GM23338 (cell line): ENCODE measurements around the gene DCAF10. TPM values are rescaled to one million over a fixed set of nuclear protein-coding genes. Genes with fewer than 3 reads are reported as not detected.

ENCODE experiments used
- ATAC-seq: fragments of 200-7000 bp; cut with Tn5 transposase; 3 replicates; pipeline ENCODE4 v1.9.1; 2020
- DNase-seq: peaks from one replicate; pipeline ENCODE4 v3.0.0-alpha.2; 2015; ENCODE audit warnings: low spot score
- H2AFZ ChIP-seq: fragments of 200-600 bp; sonication (generic); 2 replicates; pipeline ENCODE4 v1.8.0; 2016; ENCODE audit warnings: antibody characterized with exemption, mild to moderate bottlenecking, moderate library complexity
- H3F3A ChIP-seq: fragments of 200-600 bp; sonication (generic); replicated peaks from 2 replicates; pipeline ENCODE4 v1.8.0; 2017; ENCODE audit warnings: antibody characterized with exemption, mixed run types, low read depth
- H3K27ac ChIP-seq: fragments of 200-600 bp; sonication (generic); 2 replicates; pipeline ENCODE4 v1.6.1; 2016; ENCODE audit warnings: low read depth
- H3K27me3 ChIP-seq: fragments of 200-600 bp; sonication (generic); 2 replicates; pipeline ENCODE4 v1.8.0; 2016; ENCODE audit warnings: mild to moderate bottlenecking, mixed run types, moderate library complexity; ENCODE audit not compliant: insufficient read depth
- H3K36me3 ChIP-seq: fragments of 200-600 bp; sonication (generic); 2 replicates; pipeline ENCODE4 v1.8.0; 2016; ENCODE audit warnings: mild to moderate bottlenecking; ENCODE audit not compliant: insufficient read depth
- H3K4me1 ChIP-seq: fragments of 200-600 bp; sonication (generic); 2 replicates; pipeline ENCODE4 v1.8.0; 2016; ENCODE audit warnings: mild to moderate bottlenecking, moderate library complexity; ENCODE audit not compliant: insufficient read depth
- H3K4me2 ChIP-seq: fragments of 200-600 bp; sonication (generic); 2 replicates; pipeline ENCODE4 v1.7.1; 2017; ENCODE audit warnings: mixed run types
- H3K4me3 ChIP-seq: fragments of 200-600 bp; sonication (generic); 2 replicates; pipeline ENCODE4 v1.6.1; 2016; ENCODE audit warnings: mixed run types
- H3K79me2 ChIP-seq: fragments of 200-600 bp; sonication (generic); replicated peaks from 2 replicates; pipeline ENCODE4 v1.8.0; 2017; ENCODE audit warnings: mild to moderate bottlenecking; ENCODE audit not compliant: insufficient read depth
- H3K9me2 ChIP-seq: fragments of 200-600 bp; sonication (generic); 2 replicates; pipeline ENCODE4 v1.8.0; 2017; ENCODE audit not compliant: insufficient read depth
- H4K20me1 ChIP-seq: fragments of 200-600 bp; sonication (generic); replicated peaks from 2 replicates; pipeline ENCODE4 v1.8.0; 2017; ENCODE audit warnings: mild to moderate bottlenecking; ENCODE audit not compliant: insufficient read depth
- H3K27ac Mint-ChIP-seq: 2 replicates; pipeline ENCODE4 v1.8.0; 2020; ENCODE audit warnings: inconsistent platforms, mild to moderate bottlenecking, moderate library complexity, mixed read lengths
- H3K27me3 Mint-ChIP-seq: 3 replicates; pipeline ENCODE4 v1.8.0; 2022; ENCODE audit warnings: low read depth, mild to moderate bottlenecking, moderate library complexity, mixed read lengths, inconsistent platforms; ENCODE audit not compliant: insufficient read depth, poor library complexity
- H3K36me3 Mint-ChIP-seq: 3 replicates; pipeline ENCODE4 v1.8.0; 2021; ENCODE audit warnings: low read depth, mild to moderate bottlenecking, inconsistent platforms, moderate library complexity, mixed read lengths
- H3K4me1 Mint-ChIP-seq: 3 replicates; pipeline ENCODE4 v1.8.0; 2020; ENCODE audit warnings: mild to moderate bottlenecking, inconsistent platforms, mixed read lengths
- H3K4me3 Mint-ChIP-seq: 3 replicates; pipeline ENCODE4 v1.8.0; 2021; ENCODE audit warnings: moderate library complexity, mild to moderate bottlenecking, inconsistent platforms, mixed read lengths
- H3K9me3 Mint-ChIP-seq: 3 replicates; pipeline ENCODE4 v1.8.0; 2020; ENCODE audit warnings: moderate library complexity, mild to moderate bottlenecking, inconsistent platforms, mixed read lengths
- CREB1 ChIP-seq: fragments of 250-450 bp; sonication (Bioruptor Pico); IDR thresholded peaks from 2 replicates; pipeline ENCODE4 v1.5.0; 2020; ENCODE audit warnings: low read depth, mild to moderate bottlenecking, moderate library complexity
- CTCF ChIP-seq, 2 experiments: fragments of 200-600 bp in 1 of 2; sonication (generic) in 1 of 2; conservative IDR thresholded peaks; 2 replicates each; pipeline versions ENCODE4 v1.5.1 to v1.6.1; 2016 to 2017; ENCODE audit warnings: antibody characterized with exemption in 2 of 2, low read depth in 2 of 2, mild to moderate bottlenecking in 2 of 2, moderate library complexity in 1 of 2
- ETS1 ChIP-seq: IDR thresholded peaks from 2 replicates; pipeline ENCODE4 v1.6.1; 2016; ENCODE audit warnings: antibody characterized with exemption
- EZH2 ChIP-seq: fragments of 200-600 bp; sonication (generic); IDR thresholded peaks from one replicate; pipeline ENCODE4 v1.8.0; 2017; ENCODE audit warnings: antibody characterized with exemption, mild to moderate bottlenecking, low read depth; ENCODE audit not compliant: unreplicated experiment
- EZH2phosphoT487 ChIP-seq: fragments of 200-600 bp; sonication (generic); IDR thresholded peaks from one replicate; pipeline ENCODE4 v1.8.1; 2018; ENCODE audit warnings: antibody characterized with exemption; ENCODE audit not compliant: unreplicated experiment
- JUNB ChIP-seq: IDR thresholded peaks from one replicate; pipeline ENCODE4 v1.6.1; 2016; ENCODE audit warnings: antibody characterized with exemption; ENCODE audit not compliant: unreplicated experiment
- NANOG ChIP-seq: IDR thresholded peaks from 2 replicates; pipeline ENCODE4 v1.6.1; 2016; ENCODE audit warnings: antibody characterized with exemption, borderline replicate concordance
- POLR2AphosphoS5 ChIP-seq: IDR thresholded peaks from 2 replicates; pipeline ENCODE4 v1.6.1; 2016; ENCODE audit warnings: antibody characterized with exemption, low read depth
- REST ChIP-seq: IDR thresholded peaks from one replicate; pipeline ENCODE4 v1.6.1; 2018; ENCODE audit warnings: antibody characterized with exemption; ENCODE audit not compliant: unreplicated experiment
- STAT1 ChIP-seq: IDR thresholded peaks from one replicate; pipeline ENCODE4 v1.6.1; 2016; ENCODE audit warnings: antibody characterized with exemption; ENCODE audit not compliant: unreplicated experiment
- ZNF114 ChIP-seq: fragments of 250-450 bp; sonication (Bioruptor Pico); IDR thresholded peaks from 2 replicates; pipeline ENCODE4 v1.5.0; 2020; ENCODE audit warnings: mild to moderate bottlenecking, moderate library complexity
- ZNF331 ChIP-seq: fragments of 250-450 bp; sonication (Bioruptor Pico); IDR thresholded peaks from 2 replicates; pipeline ENCODE4 v1.5.0; 2020; ENCODE audit warnings: low read depth, mild to moderate bottlenecking, moderate library complexity
- ZNF462 ChIP-seq: fragments of 250-450 bp; sonication (Bioruptor Pico); IDR thresholded peaks from 2 replicates; pipeline ENCODE4 v1.5.0; 2020; ENCODE audit warnings: mild to moderate bottlenecking, moderate library complexity
- polyA plus RNA-seq: library from polyadenylated mRNA; unstranded; fragments of >200 nt; fragmentation: Nextera tagmentation; extraction: Ambion mirVana; gene quantifications from 2 replicates; pipeline ENCODE4 v1.2.1, GENCODE V29; 2016
- total RNA-seq: library from RNA; depleted of rRNA; stranded (reverse); fragments of >200 nt; shearing (Covaris generic); gene quantifications from 2 replicates; pipeline ENCODE4 v1.2.3, GENCODE V29; 2014

Gene DCAF10
- total and polyA plus RNA-seq, 2 experiments from 2014 or later: 6.6 to 11.5 TPM

- Histone ChIP-seq H2AFZ (no peak overlapping the region), H3K4me1 (no peaks in the 10 kb centered on the region), H3K4me2 (no peak overlapping the region), H3K27me3 (0 out of 2 replicates have a peak, but pooled peaks cover 4% of the 10 kb centered on the region), H3F3A (0 out of 2 replicates have a peak, but pooled peaks cover 4% of the 10 kb centered on the region), H3K36me3 (no peaks in the 10 kb centered on the region), H3K4me3 (no peak overlapping the region), H3K27ac (no peak overlapping the region), H3K9me2 (no peaks in the 10 kb centered on the region), H4K20me1 (no peaks in the 10 kb centered on the region), H3K79me2 (peaks cover 1% of the 10 kb centered on the region; the same call in 1 of the 2 replicates)
- H3K4me1 Mint-ChIP-seq: peaks cover 5% of the 10 kb centered on the region; the same call in 2 of the 3 replicates
- H3K9me3 Mint-ChIP-seq: no peaks in the 10 kb centered on the region; the same call in 2 of the 3 replicates
- no peak for TF ChIP-seq STAT1
- TF ChIP-seq ZNF462 (CRISPR knock-in tag): no peak
- no peak for TF ChIP-seq CREB1 (CRISPR knock-in tag)
- TF ChIP-seq EZH2: no peak
- no peak for TF ChIP-seq ZNF114 (CRISPR knock-in tag)
- TF ChIP-seq ETS1: no peak
- TF ChIP-seq CTCF (conservative IDR thresholded peaks at IDR 0.05; ENCODE audit: low read depth in 2 of 2): no peak
- no peak for TF ChIP-seq JUNB
- TF ChIP-seq REST: no peak
- no peak for TF ChIP-seq POLR2AphosphoS5
- no peak for TF ChIP-seq EZH2phosphoT487
- TF ChIP-seq NANOG: no peak
- no peak for TF ChIP-seq ZNF331 (CRISPR knock-in tag)
- H3K27me3 Mint-ChIP-seq: peaks cover 3% of the 10 kb centered on the region
- no peak overlapping the region for H3K27ac Mint-ChIP-seq
- no peaks in the 10 kb centered on the region; the same call in 2 of the 3 replicates for H3K36me3 Mint-ChIP-seq
- no peak overlapping the region for H3K4me3 Mint-ChIP-seq
- ATAC-seq: no peak
- no peak for DNase-seq
Observed at GRCh38 chr9:37790096-37790495, 10.5 kb upstream of the DCAF10 start.
